ENCODE results near the gene GCH1.
"Not testable (repeated sequence)": the region's sequence is repeated elsewhere in the genome, so short reads cannot be mapped to it uniquely, and the experiment has no call there.

GCH1 gene

DNA sequence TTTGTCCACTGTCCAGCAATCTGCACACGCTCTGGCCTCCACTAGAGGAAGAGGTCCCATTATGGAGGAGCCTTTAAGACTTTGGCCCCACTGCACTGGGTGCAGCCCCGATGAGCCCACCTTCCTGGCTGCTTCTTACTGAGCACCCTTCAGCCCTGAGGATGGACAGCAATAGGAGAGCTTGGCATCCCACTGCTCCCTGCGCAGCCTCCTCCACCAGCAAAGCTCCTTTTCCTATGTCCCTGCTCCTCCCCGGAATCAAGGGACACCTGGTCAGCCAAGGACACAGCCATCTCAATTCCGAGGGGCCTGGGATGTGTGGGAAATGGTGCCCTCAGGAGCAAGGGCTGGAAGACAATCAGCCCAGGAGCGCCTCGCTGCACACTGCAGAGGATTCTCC is 94.7 kb downstream of the GCH1 start:
- Histone ChIP-seq H3K4me3 (ENCODE audit: low read depth, low read length) (no peak overlapping the region), H3K4me1 (ENCODE audit: control insufficient read depth, insufficient read depth, low read length) (peaks cover 16% of the 10 kb centered on the region), H3K9ac (ENCODE audit: low read depth, low read length) (no peak overlapping the region)

GRCh38 chr14:54807428-54807827 is 95.2 kb downstream of the GCH1 start:
- Histone ChIP-seq H3K4me3 (ENCODE audit: low read depth, low read length) (no peak overlapping the region), H3K9me3 (ENCODE audit: control insufficient read depth, insufficient read depth, low read length) (no peaks in the 10 kb centered on the region), H3K9ac (ENCODE audit: low read depth, low read length) (no peak overlapping the region), H3K4me1 (ENCODE audit: control insufficient read depth, insufficient read depth, low read length) (peaks cover 16% of the 10 kb centered on the region), H3K27me3 (ENCODE audit: control insufficient read depth, insufficient read depth, low read length) (peaks cover 7% of the 10 kb centered on the region), H3K27ac (ENCODE audit: low read depth, low read length) (no peak overlapping the region), H3K36me3 (ENCODE audit: control insufficient read depth, insufficient read depth, low read length) (no peaks in the 10 kb centered on the region)

More for the DNA sequence above, 94.7 kb downstream of the GCH1 start:
- Histone ChIP-seq H3K9me3 (ENCODE audit: control insufficient read depth, insufficient read depth, low read length) (no peaks in the 10 kb centered on the region), H3K27me3 (ENCODE audit: control insufficient read depth, insufficient read depth, low read length) (peaks cover 7% of the 10 kb centered on the region), H3K27ac (ENCODE audit: low read depth, low read length) (no peak overlapping the region), H3K36me3 (ENCODE audit: control insufficient read depth, insufficient read depth, low read length) (no peaks in the 10 kb centered on the region)

GRCh38 chr14:54806616-54807015 is 96.0 kb downstream of the GCH1 start:
- no peaks in the 10 kb centered on the region for H3K36me3 ChIP-seq (ENCODE audit: control insufficient read depth, insufficient read depth, low read length)
- H3K4me1 ChIP-seq (ENCODE audit: control insufficient read depth, insufficient read depth, low read length): peaks cover 16% of the 10 kb centered on the region
- no peak overlapping the region for H3K27ac ChIP-seq (ENCODE audit: low read depth, low read length)
- H3K27me3 ChIP-seq (ENCODE audit: control insufficient read depth, insufficient read depth, low read length): peaks cover 7% of the 10 kb centered on the region
- H3K9ac ChIP-seq (ENCODE audit: low read depth, low read length): no peak overlapping the region
- no peaks in the 10 kb centered on the region for H3K9me3 ChIP-seq (ENCODE audit: control insufficient read depth, insufficient read depth, low read length)
- H3K4me3 ChIP-seq (ENCODE audit: low read depth, low read length): no peak overlapping the region

DNA sequence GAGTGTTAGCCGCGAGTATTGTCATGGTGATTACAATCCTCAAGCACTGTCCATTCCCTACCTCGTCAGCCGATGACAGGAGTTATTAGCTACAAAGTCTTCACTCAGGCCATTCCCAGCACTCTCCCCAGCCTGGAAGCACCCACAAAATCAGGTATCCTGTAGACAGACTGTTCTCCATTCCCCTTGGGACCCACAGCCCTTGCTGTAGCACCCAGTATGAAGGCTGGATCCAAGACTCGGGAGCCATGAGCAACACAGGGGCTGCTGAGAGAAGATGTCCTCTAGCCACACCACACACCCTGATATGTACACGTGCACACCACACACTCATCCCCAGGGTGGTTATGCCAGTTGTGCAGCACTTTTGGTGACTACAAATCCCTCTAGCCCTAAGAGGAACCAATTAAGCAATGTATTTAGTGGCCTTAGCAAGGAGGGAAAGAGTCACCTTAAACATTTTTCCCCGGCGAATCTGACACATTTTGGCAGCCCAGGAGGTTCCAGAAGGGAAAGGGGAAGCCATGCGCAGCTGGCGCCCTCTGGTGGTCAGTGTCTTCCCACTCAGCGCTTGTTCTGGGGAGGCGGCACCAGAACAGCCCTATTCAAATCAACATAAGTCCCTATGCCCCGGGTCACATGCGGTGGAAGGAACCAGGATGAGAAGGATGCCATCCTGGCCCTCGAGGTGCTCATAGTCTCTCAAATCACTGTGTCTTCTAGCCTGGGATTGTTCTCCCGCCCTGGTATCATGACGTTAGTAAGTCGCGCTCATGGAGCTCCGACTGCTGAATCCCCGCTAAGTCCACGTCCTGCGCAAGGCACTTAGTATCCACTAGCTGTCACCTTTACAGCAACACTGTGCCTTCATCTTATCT is 96.9 kb downstream of the GCH1 start:
- Histone ChIP-seq H3K27ac (ENCODE audit: low read depth, low read length) (no peak overlapping the region), H3K27me3 (ENCODE audit: control insufficient read depth, insufficient read depth, low read length) (peaks cover 7% of the 10 kb centered on the region), H3K4me1 (ENCODE audit: control insufficient read depth, insufficient read depth, low read length) (peaks cover 16% of the 10 kb centered on the region), H3K9me3 (ENCODE audit: control insufficient read depth, insufficient read depth, low read length) (no peaks in the 10 kb centered on the region), H3K9ac (ENCODE audit: low read depth, low read length) (no peak overlapping the region), H3K4me3 (ENCODE audit: low read depth, low read length) (no peak overlapping the region), H3K36me3 (ENCODE audit: control insufficient read depth, insufficient read depth, low read length) (no peaks in the 10 kb centered on the region)

DNA sequence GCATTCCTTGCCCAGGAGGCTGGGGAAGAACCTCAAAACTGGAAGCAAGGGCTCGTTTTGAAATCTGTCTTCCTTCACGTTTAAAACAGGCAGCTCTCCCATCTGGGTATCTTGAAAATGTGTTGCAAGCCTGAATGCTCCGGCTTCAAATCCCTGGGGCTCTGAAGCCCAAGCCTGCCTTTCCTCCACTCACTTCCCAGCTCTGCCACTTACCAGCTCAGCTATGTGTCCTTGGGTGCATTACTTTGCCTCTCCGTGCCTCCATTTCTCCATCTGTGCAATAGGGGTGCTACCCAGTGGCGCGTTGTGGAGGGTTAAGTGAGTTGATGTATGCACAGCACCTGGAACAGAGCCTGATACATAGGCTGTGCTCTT is 97.6 kb downstream of the GCH1 start:
- H3K36me3 ChIP-seq (ENCODE audit: control insufficient read depth, insufficient read depth, low read length): no peaks in the 10 kb centered on the region
- H3K4me1 ChIP-seq (ENCODE audit: control insufficient read depth, insufficient read depth, low read length): peaks cover 16% of the 10 kb centered on the region
- no peaks in the 10 kb centered on the region for H3K9me3 ChIP-seq (ENCODE audit: control insufficient read depth, insufficient read depth, low read length)
- no peak overlapping the region for H3K4me3 ChIP-seq (ENCODE audit: low read depth, low read length)
- no peak overlapping the region for H3K9ac ChIP-seq (ENCODE audit: low read depth, low read length)
- peaks cover 7% of the 10 kb centered on the region for H3K27me3 ChIP-seq (ENCODE audit: control insufficient read depth, insufficient read depth, low read length)
- H3K27ac ChIP-seq (ENCODE audit: low read depth, low read length): no peak overlapping the region

DNA sequence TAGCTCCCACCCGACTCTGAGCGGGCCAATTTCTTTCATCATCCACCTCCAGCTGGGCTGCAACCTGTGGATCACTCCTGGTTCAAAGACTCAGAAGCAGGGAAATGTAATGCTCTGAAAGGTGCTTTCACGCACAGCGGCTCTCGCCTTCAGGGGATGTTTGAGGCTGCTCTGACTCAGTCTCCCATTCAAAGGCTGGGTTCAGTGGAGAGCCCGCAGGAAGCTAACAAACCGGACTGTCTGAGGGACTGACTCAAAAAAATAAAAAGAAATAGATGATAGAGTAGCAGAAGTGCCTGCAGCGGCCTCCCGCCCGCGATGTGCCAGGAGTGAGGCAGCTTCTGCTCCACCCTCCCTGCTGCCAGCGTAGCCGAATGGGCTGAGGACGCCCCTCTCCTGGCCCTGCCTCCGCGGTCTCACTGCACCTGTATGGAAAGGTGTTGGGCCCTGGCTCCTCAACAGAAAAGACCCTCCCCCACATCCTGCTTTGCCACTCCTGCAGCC is 98.0 kb downstream of the GCH1 start:
- no peak overlapping the region for H3K4me3 ChIP-seq (ENCODE audit: low read depth, low read length)
- H3K36me3 ChIP-seq (ENCODE audit: control insufficient read depth, insufficient read depth, low read length): no peaks in the 10 kb centered on the region
- peaks cover 16% of the 10 kb centered on the region for H3K4me1 ChIP-seq (ENCODE audit: control insufficient read depth, insufficient read depth, low read length)
- no peaks in the 10 kb centered on the region for H3K9me3 ChIP-seq (ENCODE audit: control insufficient read depth, insufficient read depth, low read length)
- H3K27ac ChIP-seq (ENCODE audit: low read depth, low read length): no peak overlapping the region
- H3K9ac ChIP-seq (ENCODE audit: low read depth, low read length): no peak overlapping the region
- peaks cover 7% of the 10 kb centered on the region for H3K27me3 ChIP-seq (ENCODE audit: control insufficient read depth, insufficient read depth, low read length)

- Histone ChIP-seq H3K36me3 (ENCODE audit: control insufficient read depth, insufficient read depth, low read length) (no peaks in the 10 kb centered on the region), H3K4me3 (ENCODE audit: low read depth, low read length) (no peak overlapping the region), H3K9me3 (ENCODE audit: control insufficient read depth, insufficient read depth, low read length) (no peaks in the 10 kb centered on the region), H3K9ac (ENCODE audit: low read depth, low read length) (no peak overlapping the region), H3K4me1 (ENCODE audit: control insufficient read depth, insufficient read depth, low read length) (peaks cover 16% of the 10 kb centered on the region), H3K27ac (ENCODE audit: low read depth, low read length) (no peak overlapping the region), H3K27me3 (ENCODE audit: control insufficient read depth, insufficient read depth, low read length) (peaks cover 7% of the 10 kb centered on the region)
These were observed 98.6 kb downstream of the GCH1 start for GRCh38 chr14:54803926-54804537.

- Histone ChIP-seq H3K27me3 (ENCODE audit: control insufficient read depth, insufficient read depth, low read length) (peaks cover 7% of the 10 kb centered on the region), H3K9ac (ENCODE audit: low read depth, low read length) (no peak overlapping the region), H3K36me3 (ENCODE audit: control insufficient read depth, insufficient read depth, low read length) (no peaks in the 10 kb centered on the region), H3K9me3 (ENCODE audit: control insufficient read depth, insufficient read depth, low read length) (no peaks in the 10 kb centered on the region), H3K4me3 (ENCODE audit: low read depth, low read length) (no peak overlapping the region), H3K4me1 (ENCODE audit: control insufficient read depth, insufficient read depth, low read length) (peaks cover 16% of the 10 kb centered on the region), H3K27ac (ENCODE audit: low read depth, low read length) (no peak overlapping the region)
These were observed 99.2 kb downstream of the GCH1 start for GRCh38 chr14:54803396-54803795.

GRCh38 chr14:54801482-54801881 is 101.1 kb downstream of the GCH1 start:
- not testable (repeated sequence) for H3K36me3 ChIP-seq (ENCODE audit: control insufficient read depth, insufficient read depth, low read length); H3K9me3 ChIP-seq (ENCODE audit: control insufficient read depth, insufficient read depth, low read length); H3K27me3 ChIP-seq (ENCODE audit: control insufficient read depth, insufficient read depth, low read length); H3K27ac ChIP-seq (ENCODE audit: low read depth, low read length); H3K4me3 ChIP-seq (ENCODE audit: low read depth, low read length); H3K9ac ChIP-seq (ENCODE audit: low read depth, low read length)
- H3K4me1 ChIP-seq (ENCODE audit: control insufficient read depth, insufficient read depth, low read length): peaks cover 16% of the 10 kb centered on the region

- Histone ChIP-seq H3K4me3 (ENCODE audit: low read depth, low read length) (no peak overlapping the region), H3K27ac (ENCODE audit: low read depth, low read length) (no peak overlapping the region), H3K4me1 (ENCODE audit: control insufficient read depth, insufficient read depth, low read length) (no peaks in the 10 kb centered on the region), H3K9ac (ENCODE audit: low read depth, low read length) (no peak overlapping the region), H3K9me3 (ENCODE audit: control insufficient read depth, insufficient read depth, low read length) (no peaks in the 10 kb centered on the region), H3K36me3 (ENCODE audit: control insufficient read depth, insufficient read depth, low read length) (no peaks in the 10 kb centered on the region), H3K27me3 (ENCODE audit: control insufficient read depth, insufficient read depth, low read length) (no peaks in the 10 kb centered on the region)
These were observed 104.0 kb downstream of the GCH1 start for GRCh38 chr14:54798465-54799124.

- H3K9ac ChIP-seq (ENCODE audit: low read depth, low read length): no peak overlapping the region
- H3K36me3 ChIP-seq (ENCODE audit: control insufficient read depth, insufficient read depth, low read length): no peaks in the 10 kb centered on the region
- H3K27me3 ChIP-seq (ENCODE audit: control insufficient read depth, insufficient read depth, low read length): no peaks in the 10 kb centered on the region
- H3K4me1 ChIP-seq (ENCODE audit: control insufficient read depth, insufficient read depth, low read length): no peaks in the 10 kb centered on the region
- no peak overlapping the region for H3K4me3 ChIP-seq (ENCODE audit: low read depth, low read length)
- H3K27ac ChIP-seq (ENCODE audit: low read depth, low read length): no peak overlapping the region
- no peaks in the 10 kb centered on the region for H3K9me3 ChIP-seq (ENCODE audit: control insufficient read depth, insufficient read depth, low read length)
These were observed 104.6 kb downstream of the GCH1 start for GRCh38 chr14:54797986-54798385.
